HUDEP-2 (cell line): ENCODE measurements around the gene PPARD.
"Not testable (repeated sequence)": the region's sequence is repeated elsewhere in the genome, so short reads cannot be mapped to it uniquely, and the experiment has no call there.

Experiments used
- DNase-seq, 76 experiments: peaks; one replicate each; lab custom pipeline; 2025; ENCODE audit not compliant: unreplicated experiment in 76 of 76; lab: John Stamatoyannopoulos, UW

PPARD gene

GRCh38 chr6:35311390-35312075, 30.8 kb upstream of the PPARD start:
- no peak for DNase-seq

GRCh38 chr6:35312076-35312800, 30.1 kb upstream of the PPARD start:
- no peak for DNase-seq

GRCh38 chr6:35312807-35313206, 29.6 kb upstream of the PPARD start:
- DNase-seq: no peak

GRCh38 chr6:35317483-35318195, 24.7 kb upstream of the PPARD start:
- DNase-seq: no peak

- DNase-seq: no peak
These were observed 23.9 kb upstream of the PPARD start for GRCh38 chr6:35318196-35319171.

GRCh38 chr6:35319346-35320030, 22.9 kb upstream of the PPARD start:
- no peak for DNase-seq

- no peak for DNase-seq
These were observed 22.3 kb upstream of the PPARD start for GRCh38 chr6:35320031-35320410.

- no peak for DNase-seq
These were observed 21.3 kb upstream of the PPARD start for GRCh38 chr6:35321091-35321490.

GRCh38 chr6:35327349-35328027, 14.9 kb upstream of the PPARD start:
- DNase-seq: peak in 60 of 76 experiments; percentile 9 to 80 (median 48)

GRCh38 chr6:35328108-35328723, 14.1 kb upstream of the PPARD start:
- DNase-seq: no peak

GRCh38 chr6:35328965-35329364, 13.4 kb upstream of the PPARD start:
- not testable (repeated sequence) for DNase-seq

GRCh38 chr6:35330541-35331119, 11.7 kb upstream of the PPARD start:
- DNase-seq: no peak

- peak in 6 of 76 experiments; percentile 13 to 41 (median 26) for DNase-seq
These were observed 10.1 kb upstream of the PPARD start for GRCh38 chr6:35332074-35332887.

GRCh38 chr6:35341557-35341956, 801 bp upstream of the PPARD start:
- no peak for DNase-seq

- DNase-seq: peak in 62 of 76 experiments; percentile 9 to 79 (median 46)
These were observed 905 bp downstream of the PPARD start for GRCh38 chr6:35343092-35343834.

- DNase-seq: no peak
These were observed 1.6 kb downstream of the PPARD start for GRCh38 chr6:35343835-35344550.
